Fibroblast of mammary gland (primary cell): ENCODE measurements around the gene NEURL1.

Source experiments
- DNase-seq: peaks from one replicate; pipeline ENCODE4 v3.0.0-alpha.2; 2010; ENCODE audit warnings: low read depth
- H3K4me3 ChIP-seq: 2 replicates; pipeline ENCODE4 v1.5.1; 2011; ENCODE audit warnings: low read depth, mild to moderate bottlenecking, low read length, moderate library complexity; ENCODE audit not compliant: control insufficient read depth
- TF ChIP-seq, protein P1 (sequence below): conservative IDR thresholded peaks from 2 replicates; pipeline ENCODE4 v1.5.1; 2011; ENCODE audit warnings: low read depth, low read length, inconsistent platforms; ENCODE audit not compliant: control insufficient read depth, insufficient read depth

NEURL1 gene

DNA sequence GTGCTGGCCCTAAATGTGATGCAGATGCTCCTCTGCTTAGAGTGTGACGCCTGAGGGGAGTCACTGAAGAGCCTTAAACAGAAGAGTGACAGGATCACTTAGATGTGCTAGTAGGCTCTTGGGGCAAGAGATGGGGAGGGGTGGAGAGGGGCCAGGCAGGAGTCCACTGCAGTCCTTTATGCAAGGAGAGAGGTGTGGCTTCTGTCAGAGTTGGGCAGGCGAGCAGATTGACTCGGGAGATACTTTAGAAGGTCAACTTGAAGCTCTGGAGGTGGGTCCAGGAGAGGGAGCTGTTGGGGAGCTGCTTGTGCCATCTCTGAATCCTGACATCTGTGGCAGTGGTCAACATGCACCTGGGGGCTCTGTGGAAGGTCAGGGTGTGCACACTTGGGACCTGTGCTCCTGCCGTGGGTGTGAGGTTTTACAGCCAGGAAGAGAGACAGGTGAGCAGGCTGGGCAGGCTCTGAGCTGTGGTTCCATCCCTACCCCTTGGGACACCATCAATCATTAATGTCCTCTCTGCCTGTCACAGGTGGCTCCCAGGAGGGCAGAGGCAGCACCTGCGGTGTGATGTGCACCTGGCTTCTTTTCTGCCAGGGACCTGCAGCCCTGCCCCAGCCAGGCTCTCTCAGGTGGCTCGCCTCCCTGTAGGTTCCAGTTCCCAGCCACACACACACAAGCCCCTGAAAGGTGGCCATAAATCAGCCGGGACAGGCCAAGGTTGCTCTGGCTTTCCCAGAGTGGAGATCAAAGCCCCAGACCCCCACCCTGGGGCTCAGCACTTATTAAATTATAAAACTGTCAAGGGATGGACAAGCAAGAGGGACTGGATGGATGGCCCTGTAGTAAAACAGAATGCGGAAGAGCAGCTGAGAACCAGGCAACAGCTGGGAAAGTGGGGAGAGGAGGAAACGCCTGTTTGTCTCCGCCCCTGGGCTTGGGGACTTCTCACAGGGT lies 14.0 kb downstream of the NEURL1 start:
- TF ChIP-seq, protein P1, sequence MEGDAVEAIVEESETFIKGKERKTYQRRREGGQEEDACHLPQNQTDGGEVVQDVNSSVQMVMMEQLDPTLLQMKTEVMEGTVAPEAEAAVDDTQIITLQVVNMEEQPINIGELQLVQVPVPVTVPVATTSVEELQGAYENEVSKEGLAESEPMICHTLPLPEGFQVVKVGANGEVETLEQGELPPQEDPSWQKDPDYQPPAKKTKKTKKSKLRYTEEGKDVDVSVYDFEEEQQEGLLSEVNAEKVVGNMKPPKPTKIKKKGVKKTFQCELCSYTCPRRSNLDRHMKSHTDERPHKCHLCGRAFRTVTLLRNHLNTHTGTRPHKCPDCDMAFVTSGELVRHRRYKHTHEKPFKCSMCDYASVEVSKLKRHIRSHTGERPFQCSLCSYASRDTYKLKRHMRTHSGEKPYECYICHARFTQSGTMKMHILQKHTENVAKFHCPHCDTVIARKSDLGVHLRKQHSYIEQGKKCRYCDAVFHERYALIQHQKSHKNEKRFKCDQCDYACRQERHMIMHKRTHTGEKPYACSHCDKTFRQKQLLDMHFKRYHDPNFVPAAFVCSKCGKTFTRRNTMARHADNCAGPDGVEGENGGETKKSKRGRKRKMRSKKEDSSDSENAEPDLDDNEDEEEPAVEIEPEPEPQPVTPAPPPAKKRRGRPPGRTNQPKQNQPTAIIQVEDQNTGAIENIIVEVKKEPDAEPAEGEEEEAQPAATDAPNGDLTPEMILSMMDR: no peak
- no peak for DNase-seq
- no peak overlapping the region for H3K4me3 ChIP-seq

GRCh38 chr10:103510046-103510685 lies 16.7 kb downstream of the NEURL1 start:
- DNase-seq: no peak
- TF ChIP-seq, protein P1: no peak
- H3K4me3 ChIP-seq: no peak overlapping the region

DNA sequence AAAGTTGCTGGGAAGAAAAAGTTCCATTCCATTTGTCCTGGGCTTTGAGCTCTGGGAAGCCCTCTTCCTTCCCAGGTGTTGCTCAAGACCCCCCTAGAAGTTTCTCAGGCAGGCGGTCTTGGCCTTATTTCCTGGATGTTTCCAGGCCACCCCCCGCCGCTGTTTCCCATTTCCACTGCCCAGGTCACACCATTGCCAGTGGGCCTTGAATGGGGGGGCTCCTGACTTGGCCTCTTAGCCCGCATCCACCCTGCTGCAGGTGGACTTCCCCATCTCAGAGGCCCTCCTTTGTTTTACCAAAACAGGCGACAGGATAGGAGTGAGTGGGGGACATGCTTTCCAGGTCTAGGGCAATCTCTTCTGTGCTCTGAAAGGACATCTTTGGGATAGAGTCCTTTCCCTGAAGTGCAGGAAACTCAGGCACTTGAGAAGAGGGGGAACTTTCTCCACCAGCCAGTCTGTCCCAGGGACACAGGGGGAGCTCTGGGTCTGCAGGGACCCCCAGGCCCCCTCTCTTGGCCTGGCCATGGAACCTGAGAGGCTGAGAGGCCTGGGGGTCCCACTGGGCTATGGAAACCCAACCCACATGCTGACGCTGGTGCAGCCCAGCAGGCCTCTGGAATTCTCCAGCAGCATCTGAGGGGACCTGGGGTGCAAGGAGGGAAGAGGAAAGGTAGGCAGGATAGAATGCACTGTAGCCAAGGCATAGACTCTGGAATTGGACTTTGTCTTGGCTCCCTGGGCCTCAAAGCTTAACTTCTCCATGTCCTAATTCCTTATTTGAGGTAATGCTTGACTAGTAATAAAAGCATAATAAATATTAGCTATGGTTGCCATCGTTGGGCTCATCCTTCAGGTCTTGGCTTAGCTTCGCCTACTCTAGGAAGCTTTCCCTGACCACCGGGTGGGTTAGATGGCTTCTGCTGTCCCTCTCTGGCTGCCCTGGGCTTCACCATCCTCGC lies 17.6 kb downstream of the NEURL1 start:
- DNase-seq: no peak
- no peak overlapping the region for H3K4me3 ChIP-seq
- TF ChIP-seq, protein P1: no peak

DNA sequence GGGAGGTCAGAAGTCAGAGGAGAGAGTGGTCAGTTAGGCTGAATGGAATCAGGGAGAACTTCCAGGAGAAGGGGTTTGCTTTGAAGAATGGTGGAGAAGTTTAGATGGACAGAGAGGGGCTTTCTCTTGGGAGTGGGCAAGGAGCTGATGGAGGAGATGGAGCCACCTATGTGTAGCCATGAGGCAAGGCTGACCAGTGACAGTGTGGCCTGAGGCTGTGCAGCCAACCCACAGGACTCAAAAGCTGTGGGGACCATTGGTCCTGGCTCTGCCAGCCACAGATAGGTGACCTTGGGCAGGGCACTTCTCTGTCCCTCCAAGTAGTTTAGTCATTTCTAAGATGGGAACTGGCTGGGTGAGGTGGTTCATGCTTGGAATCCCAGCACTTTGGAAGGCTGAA lies 18.7 kb downstream of the NEURL1 start:
- TF ChIP-seq, protein P1: no peak
- no peak for DNase-seq
- no peak overlapping the region for H3K4me3 ChIP-seq

DNA sequence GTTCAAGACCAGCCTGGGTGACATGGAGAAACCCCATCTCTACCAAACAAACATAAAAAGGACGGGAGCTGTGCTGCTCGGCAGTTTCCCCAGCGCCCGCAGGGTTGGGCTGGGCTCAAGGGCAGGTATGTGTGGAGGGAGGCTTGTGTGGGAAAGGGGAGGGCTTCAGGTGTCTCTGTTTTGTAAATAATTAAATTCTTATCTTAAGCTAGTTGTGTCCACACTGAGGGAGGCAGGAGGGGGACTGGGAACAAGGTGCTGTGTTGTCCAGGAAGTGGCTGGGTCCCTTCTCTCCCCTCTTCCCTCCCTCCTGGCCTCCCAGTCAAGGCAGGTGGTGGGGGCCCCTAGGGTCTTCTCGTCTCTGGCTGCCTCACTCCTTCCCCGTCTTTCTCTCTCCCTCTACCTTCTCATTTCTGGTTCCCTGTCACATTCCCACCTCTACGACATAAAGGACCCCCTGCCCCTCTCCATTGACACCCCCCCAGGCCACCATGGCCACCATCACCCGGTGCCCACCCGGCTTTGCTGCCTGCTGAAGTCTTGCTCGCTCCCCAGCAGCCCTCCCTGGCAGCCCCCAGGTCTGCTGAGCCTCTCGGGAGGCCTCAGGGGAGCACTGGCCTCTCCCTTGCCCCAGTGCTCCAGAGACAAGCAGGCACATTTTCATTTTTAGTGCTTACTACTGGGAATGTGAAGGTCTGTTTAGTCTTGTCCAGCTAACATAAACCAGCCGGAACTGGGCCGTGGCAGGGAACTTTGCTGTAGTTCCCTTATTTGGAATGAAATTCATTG lies 19.3 kb downstream of the NEURL1 start:
- TF ChIP-seq, protein P1: no peak
- H3K4me3 ChIP-seq: no peak overlapping the region

DNA sequence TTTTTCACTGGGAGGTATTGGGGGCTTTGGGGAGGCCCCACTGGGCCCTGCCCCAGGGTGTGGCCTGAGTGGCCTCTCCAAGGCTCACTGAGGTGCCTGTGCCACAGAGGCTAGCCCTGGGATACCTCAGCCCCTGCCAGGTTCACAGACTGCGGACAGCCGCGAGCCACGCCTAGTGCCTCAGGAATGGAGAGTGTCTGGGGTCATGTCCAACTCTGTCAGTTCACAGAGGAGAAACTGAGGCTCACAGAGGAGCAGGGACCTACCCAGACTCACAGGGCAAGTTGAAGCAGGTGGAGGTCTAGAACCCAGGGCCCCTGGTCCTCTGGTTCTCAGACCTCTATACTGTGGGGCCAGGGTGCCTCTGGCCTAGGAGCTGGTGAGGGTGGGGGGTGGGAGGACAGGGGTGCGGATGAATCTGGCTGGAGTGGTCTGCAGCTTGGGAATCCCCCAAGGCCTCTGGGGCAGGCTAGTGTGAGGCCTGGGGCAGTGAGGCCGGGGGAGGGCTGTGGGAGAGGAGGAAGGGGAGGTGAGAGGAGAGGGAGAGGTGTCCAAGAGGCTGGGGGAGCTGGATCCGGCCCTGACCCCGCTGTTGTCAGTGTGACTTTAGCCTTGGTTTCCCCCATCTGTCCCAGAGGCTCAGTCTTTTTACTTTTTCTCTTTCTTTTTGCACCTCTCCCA lies 20.0 kb downstream of the NEURL1 start:
- TF ChIP-seq, protein P1: no peak
- no peak for DNase-seq
- no peak overlapping the region for H3K4me3 ChIP-seq

More for the DNA sequence above, 19.3 kb downstream of the NEURL1 start:
- DNase-seq: no peak
